ENCODE results near the gene FAM83C.

FAM83C gene

GRCh38 chr20:35284267-35284991 lies 7.8 kb downstream of the FAM83C start, which contains the start of gene EIF6:
Gene EIF6, minus strand, starts transcription at chr20:35284772. Its CDS starts 285 bp downstream, at chr20:35284487.
- peak; percentile 74 to 75 for DNase-seq (ENCODE audit: low read depth in 2 of 2)

- no peak for DNase-seq (ENCODE audit: low read depth in 2 of 2)
Observed at GRCh38 chr20:35283441-35284266, 8.6 kb downstream of the FAM83C start.

GRCh38 chr20:35281506-35282101 lies 10.6 kb downstream of the FAM83C start:
- DNase-seq (ENCODE audit: low read depth in 2 of 2) = no peak

GRCh38 chr20:35280523-35280922 lies 11.7 kb downstream of the FAM83C start:
- no peak for DNase-seq (ENCODE audit: low read depth in 2 of 2)

GRCh38 chr20:35279533-35280174 lies 12.6 kb downstream of the FAM83C start:
- no peak for DNase-seq (ENCODE audit: low read depth in 2 of 2)

GRCh38 chr20:35279040-35279439 lies 13.2 kb downstream of the FAM83C start:
- DNase-seq (ENCODE audit: low read depth in 2 of 2) = no peak

GRCh38 chr20:35277531-35278395 lies 14.5 kb downstream of the FAM83C start, which contains the start of gene MMP24OS:
Gene MMP24OS, minus strand, starts transcription at chr20:35278122. Its CDS starts 193 bp downstream, at chr20:35277929.
- DNase-seq (ENCODE audit: low read depth in 2 of 2) = peak; percentile 82 to 89

- DNase-seq (ENCODE audit: low read depth in 2 of 2) = no peak
Observed at GRCh38 chr20:35277127-35277526, 15.1 kb downstream of the FAM83C start.

GRCh38 chr20:35276408-35276807 lies 15.8 kb downstream of the FAM83C start:
- no peak for DNase-seq (ENCODE audit: low read depth in 2 of 2)

GRCh38 chr20:35275741-35276251 lies 16.4 kb downstream of the FAM83C start:
- DNase-seq (ENCODE audit: low read depth in 2 of 2) = no peak

- no peak for DNase-seq (ENCODE audit: low read depth in 2 of 2)
Observed at GRCh38 chr20:35274172-35275092, 17.8 kb downstream of the FAM83C start.

- DNase-seq (ENCODE audit: low read depth in 2 of 2) = no peak
Observed at GRCh38 chr20:35273449-35274171, 18.6 kb downstream of the FAM83C start.

GRCh38 chr20:35271904-35272303 lies 20.3 kb downstream of the FAM83C start:
- no peak for DNase-seq (ENCODE audit: low read depth in 2 of 2)

GRCh38 chr20:35271073-35271882 lies 20.9 kb downstream of the FAM83C start:
- no peak for DNase-seq (ENCODE audit: low read depth in 2 of 2)

GRCh38 chr20:35270021-35270902 lies 22.0 kb downstream of the FAM83C start:
- DNase-seq (ENCODE audit: low read depth in 2 of 2) = no peak

- peak in 1 of 2 donors; percentile 36 for DNase-seq (ENCODE audit: low read depth in 2 of 2)
Observed at GRCh38 chr20:35269055-35269781, 23.0 kb downstream of the FAM83C start.
